Measurements from ENCODE around the gene NXPE1.

GRCh38 chr11:114556135-114556534, 3.5 kb downstream of the NXPE1 start:
- TF ChIP-seq EP300 (IDR thresholded peaks at IDR 0.05) (no peak), CTCF (IDR thresholded peaks at IDR 0.05) (no peak)

Data from ovary (tissue), 3 donors.